ENCODE data around the gene GARIN5A.

GRCh38 chr19:50512112-50512998 lies 35.7 kb upstream of the GARIN5A start:
- TF ChIP-seq CTCF (IDR thresholded peaks at IDR 0.05; ENCODE audit: poor library complexity) (no peak), EZH2 (IDR thresholded peaks at IDR 0.05; ENCODE audit: borderline replicate concordance) (no peak)

Data from hepatocyte (in vitro differentiated cells).